ENCODE data around the gene MCC.

DNA sequence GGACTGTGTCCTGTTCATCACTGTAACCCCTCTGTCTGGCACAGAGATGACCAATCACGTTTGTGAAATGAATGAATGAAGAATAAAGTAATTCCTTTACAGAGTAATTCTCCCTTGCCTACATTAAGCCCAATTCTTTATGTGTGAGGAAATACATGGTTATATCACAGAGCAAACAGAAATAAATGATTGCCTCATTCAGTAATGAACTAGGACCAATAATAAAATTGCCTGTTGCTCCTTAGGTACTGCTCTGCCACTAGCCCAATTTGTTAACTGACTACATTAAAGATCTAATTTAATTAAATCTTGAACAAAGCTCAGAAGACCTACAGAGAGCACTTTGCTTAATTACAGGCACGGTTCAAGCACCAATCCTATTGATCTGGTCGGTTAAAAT lies 389.9 kb downstream of the MCC start:
- TF ChIP-seq, protein P1, sequence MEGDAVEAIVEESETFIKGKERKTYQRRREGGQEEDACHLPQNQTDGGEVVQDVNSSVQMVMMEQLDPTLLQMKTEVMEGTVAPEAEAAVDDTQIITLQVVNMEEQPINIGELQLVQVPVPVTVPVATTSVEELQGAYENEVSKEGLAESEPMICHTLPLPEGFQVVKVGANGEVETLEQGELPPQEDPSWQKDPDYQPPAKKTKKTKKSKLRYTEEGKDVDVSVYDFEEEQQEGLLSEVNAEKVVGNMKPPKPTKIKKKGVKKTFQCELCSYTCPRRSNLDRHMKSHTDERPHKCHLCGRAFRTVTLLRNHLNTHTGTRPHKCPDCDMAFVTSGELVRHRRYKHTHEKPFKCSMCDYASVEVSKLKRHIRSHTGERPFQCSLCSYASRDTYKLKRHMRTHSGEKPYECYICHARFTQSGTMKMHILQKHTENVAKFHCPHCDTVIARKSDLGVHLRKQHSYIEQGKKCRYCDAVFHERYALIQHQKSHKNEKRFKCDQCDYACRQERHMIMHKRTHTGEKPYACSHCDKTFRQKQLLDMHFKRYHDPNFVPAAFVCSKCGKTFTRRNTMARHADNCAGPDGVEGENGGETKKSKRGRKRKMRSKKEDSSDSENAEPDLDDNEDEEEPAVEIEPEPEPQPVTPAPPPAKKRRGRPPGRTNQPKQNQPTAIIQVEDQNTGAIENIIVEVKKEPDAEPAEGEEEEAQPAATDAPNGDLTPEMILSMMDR (IDR thresholded peaks at IDR 0.05) = no peak
- TF ChIP-seq, protein P2, sequence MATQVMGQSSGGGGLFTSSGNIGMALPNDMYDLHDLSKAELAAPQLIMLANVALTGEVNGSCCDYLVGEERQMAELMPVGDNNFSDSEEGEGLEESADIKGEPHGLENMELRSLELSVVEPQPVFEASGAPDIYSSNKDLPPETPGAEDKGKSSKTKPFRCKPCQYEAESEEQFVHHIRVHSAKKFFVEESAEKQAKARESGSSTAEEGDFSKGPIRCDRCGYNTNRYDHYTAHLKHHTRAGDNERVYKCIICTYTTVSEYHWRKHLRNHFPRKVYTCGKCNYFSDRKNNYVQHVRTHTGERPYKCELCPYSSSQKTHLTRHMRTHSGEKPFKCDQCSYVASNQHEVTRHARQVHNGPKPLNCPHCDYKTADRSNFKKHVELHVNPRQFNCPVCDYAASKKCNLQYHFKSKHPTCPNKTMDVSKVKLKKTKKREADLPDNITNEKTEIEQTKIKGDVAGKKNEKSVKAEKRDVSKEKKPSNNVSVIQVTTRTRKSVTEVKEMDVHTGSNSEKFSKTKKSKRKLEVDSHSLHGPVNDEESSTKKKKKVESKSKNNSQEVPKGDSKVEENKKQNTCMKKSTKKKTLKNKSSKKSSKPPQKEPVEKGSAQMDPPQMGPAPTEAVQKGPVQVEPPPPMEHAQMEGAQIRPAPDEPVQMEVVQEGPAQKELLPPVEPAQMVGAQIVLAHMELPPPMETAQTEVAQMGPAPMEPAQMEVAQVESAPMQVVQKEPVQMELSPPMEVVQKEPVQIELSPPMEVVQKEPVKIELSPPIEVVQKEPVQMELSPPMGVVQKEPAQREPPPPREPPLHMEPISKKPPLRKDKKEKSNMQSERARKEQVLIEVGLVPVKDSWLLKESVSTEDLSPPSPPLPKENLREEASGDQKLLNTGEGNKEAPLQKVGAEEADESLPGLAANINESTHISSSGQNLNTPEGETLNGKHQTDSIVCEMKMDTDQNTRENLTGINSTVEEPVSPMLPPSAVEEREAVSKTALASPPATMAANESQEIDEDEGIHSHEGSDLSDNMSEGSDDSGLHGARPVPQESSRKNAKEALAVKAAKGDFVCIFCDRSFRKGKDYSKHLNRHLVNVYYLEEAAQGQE (IDR thresholded peaks at IDR 0.05; ENCODE audit: insufficient read depth in 1 of 2, low read depth in 2 of 2, low read length in 1 of 2) = no peak
- TF ChIP-seq POLR2AphosphoS5 (IDR thresholded peaks at IDR 0.05; ENCODE audit: low read depth, low read length) (no peak), SIN3A (IDR thresholded peaks at IDR 0.05; ENCODE audit: borderline replicate concordance, insufficient read depth, low read depth, low read length) (no peak)

Data from Panc1 (cell line).